ENCODE results near the gene ANKRD17. TPM values are rescaled to one million over a fixed set of nuclear protein-coding genes. Genes with fewer than 3 reads are reported as not detected.

ANKRD17 gene
- total RNA-seq, 1 experiment from 2014 or later, result 62.1 TPM

GRCh38 chr4:73070074-73070390 lies 188.6 kb downstream of the ANKRD17 start:
- peak overlapping the region; percentile 78 for H3K27ac ChIP-seq (ENCODE audit: low read depth, low read length)
- RAD21 ChIA-PET (ENCODE audit: low non-redundant PET in 1 of 2, low total read pairs in 2 of 2, uncharacterized antibody in 2 of 2, unreplicated experiment in 2 of 2), result no interaction called here

GRCh38 chr4:73069338-73070073 lies 189.1 kb downstream of the ANKRD17 start, which contains the start of gene COX18:
TSS of gene COX18 (minus strand) at chr4:73069716. CDS start at chr4:73069649, 67 bp downstream.
- peaks cover 13% of the 10 kb centered on the region for H3K79me2 ChIP-seq (ENCODE audit: insufficient read depth, low read length)
- intact Hi-C loops (cut with micrococcal nuclease), result loop anchor here (1.0 kb wide), 1 partner anchor 189 kb away; the partner anchor contains the start of gene ANKRD17
- peaks cover 4 to 15% of the 10 kb centered on the region in 2 experiments; a peak in 3 of 4 replicates for H3K4me1 ChIP-seq (ENCODE audit: control insufficient read depth in 1 of 2, insufficient read depth in 2 of 2, low read length in 2 of 2)
- DNase-seq (ENCODE audit: low read depth, low spot score) (peak; percentile 97), ATAC-seq (peak; percentile 92)
- H3K9me3 ChIP-seq (ENCODE audit: control insufficient read depth in 1 of 2, insufficient read depth in 1 of 2, low read depth in 1 of 2, low read length in 2 of 2), result no peaks in the 10 kb centered on the region
- peak within 1 kb of the TSS; percentile 88 for H3K9ac ChIP-seq (ENCODE audit: low read length)
- no peaks in the 10 kb centered on the region for H3K27me3 ChIP-seq (ENCODE audit: insufficient read depth, low read length)
- no peaks in the 10 kb centered on the region for H3K9me2 ChIP-seq (ENCODE audit: insufficient read depth)
- peak within 1 kb of the TSS; percentile 78 for H3K27ac ChIP-seq (ENCODE audit: low read depth, low read length)
- peak within 1 kb of the TSS; percentile 28 for H2AFZ ChIP-seq (ENCODE audit: low read depth, low read length, poor library complexity, severe bottlenecking)
- peak within 1 kb of the TSS; percentile 82 to 90 for H3K4me3 ChIP-seq (replicated peaks in 1 of 2; ENCODE audit: low read depth in 1 of 2, low read length in 2 of 2)
- CTCF ChIA-PET, result no interaction called here
- BruUV-seq (replicated peaks), result no TSS peak
- TF ChIP-seq SRF (IDR thresholded peaks at IDR 0.05; ENCODE audit: low read depth), result peak; percentile 92; the same call in 1 of the 2 replicates
- no peak for TF ChIP-seq EGR1 (IDR thresholded peaks at IDR 0.05; ENCODE audit: low read depth)
- peak; percentile 35 for TF ChIP-seq TCF7L2 (IDR thresholded peaks at IDR 0.05; ENCODE audit: borderline replicate concordance, extremely low read depth, insufficient read depth, insufficient read length)
- peak; percentile 81 for TF ChIP-seq CEBPB (IDR thresholded peaks at IDR 0.05; ENCODE audit: low read depth)
- peak; percentile 91 for TF ChIP-seq POLR2AphosphoS5 (IDR thresholded peaks at IDR 0.05; ENCODE audit: low read depth, low read length)
- no peak for TF ChIP-seq ATF3 (IDR thresholded peaks at IDR 0.05)
- TF ChIP-seq EZH2 (IDR thresholded peaks at IDR 0.05), result no peak
- TF ChIP-seq ZFX (IDR thresholded peaks at IDR 0.05), result peak; percentile 97
- TF ChIP-seq MAX (IDR thresholded peaks at IDR 0.05), result peak; percentile 97
- peak; percentile 83 for TF ChIP-seq SP1 (IDR thresholded peaks at IDR 0.05; ENCODE audit: low read depth)
- TF ChIP-seq POLR2A (IDR thresholded peaks at IDR 0.05; ENCODE audit: borderline replicate concordance, extremely low read depth, insufficient read depth, insufficient read length), result peak; percentile 95
- no peak for TF ChIP-seq REST (IDR thresholded peaks at IDR 0.05; ENCODE audit: low read depth)
- POLR2A ChIA-PET, result no interaction called here
- H4K20me1 ChIP-seq (ENCODE audit: insufficient read depth), result no peaks in the 10 kb centered on the region
- H3K36me3 ChIP-seq (ENCODE audit: control insufficient read depth in 1 of 2, insufficient read depth in 2 of 2, low read length in 2 of 2), result peaks cover 0 to 1% of the 10 kb centered on the region in 2 experiments; a peak in 1 of 4 replicates
- peak within 1 kb of the TSS; percentile 86 for H3K4me2 ChIP-seq (ENCODE audit: low read length)
- RAD21 ChIA-PET (ENCODE audit: low non-redundant PET in 1 of 2, low total read pairs in 2 of 2, uncharacterized antibody in 2 of 2, unreplicated experiment in 2 of 2), result no interaction called here

More at GRCh38 chr4:73070074-73070390, 188.6 kb downstream of the ANKRD17 start:
- Histone ChIP-seq H3K9me2 (ENCODE audit: insufficient read depth) (no peaks in the 10 kb centered on the region), H3K4me2 (ENCODE audit: low read length) (peak overlapping the region; percentile 86), H4K20me1 (ENCODE audit: insufficient read depth) (no peaks in the 10 kb centered on the region), H3K27me3 (ENCODE audit: insufficient read depth, low read length) (no peaks in the 10 kb centered on the region), H3K79me2 (ENCODE audit: insufficient read depth, low read length) (peaks cover 13% of the 10 kb centered on the region), H3K4me3 (replicated peaks in 1 of 2; ENCODE audit: low read depth in 1 of 2, low read length in 2 of 2) (peak overlapping the region; percentile 82 to 90), H3K9ac (ENCODE audit: low read length) (peak overlapping the region; percentile 88), H2AFZ (ENCODE audit: low read depth, low read length, poor library complexity, severe bottlenecking) (peak overlapping the region; percentile 28), H3K9me3 (ENCODE audit: control insufficient read depth in 1 of 2, insufficient read depth in 1 of 2, low read depth in 1 of 2, low read length in 2 of 2) (no peaks in the 10 kb centered on the region), H3K36me3 (ENCODE audit: control insufficient read depth in 1 of 2, insufficient read depth in 2 of 2, low read length in 2 of 2) (peaks cover 0 to 6% of the 10 kb centered on the region in 2 experiments; a peak in 2 of 4 replicates), H3K4me1 (ENCODE audit: control insufficient read depth in 1 of 2, insufficient read depth in 2 of 2, low read length in 2 of 2) (peaks cover 4 to 15% of the 10 kb centered on the region in 2 experiments; a peak in 3 of 4 replicates)
- DNase-seq (ENCODE audit: low read depth, low spot score) (no peak), ATAC-seq (peak; percentile 14)
- ChIA-PET CTCF (no interaction called here), POLR2A (no interaction called here)
- intact Hi-C loops (cut with micrococcal nuclease), result no loop called here
- BruUV-seq (replicated peaks), result TSS peak; percentile 98
- no peak for TF ChIP-seq SIN3A (IDR thresholded peaks at IDR 0.05; ENCODE audit: low read depth)
- TF ChIP-seq JUND (IDR thresholded peaks at IDR 0.05), result 0 out of 2 replicates have a peak, but pooled peaks have one; percentile 14
- TF ChIP-seq CEBPB (IDR thresholded peaks at IDR 0.05; ENCODE audit: low read depth), result no peak
- no peak for TF ChIP-seq MAX (IDR thresholded peaks at IDR 0.05)
